Natural killer cell treated with Interleukin-12 subunit alpha and Interleukin-12 subunit beta and Interleukin-15 and Interleukin-18, amount 100 ng/mL, for 72 hours (primary cell): ENCODE results near the gene CCDC50. TPM values are rescaled to one million over a fixed set of nuclear protein-coding genes. Genes with fewer than 3 reads are reported as not detected.

ENCODE experiments used
- ATAC-seq, 2 donors: fragments of 150-1000 bp; cut with Tn5 transposase in 1 of 2; sonication (Bioruptor Pico), chemical (Tn5 transposase) in 1 of 2; 2 replicates each; pipeline ENCODE4 v1.10.0; 2021
- DNase-seq: peaks from one replicate; pipeline ENCODE4 v3.0.0; 2022; ENCODE audit warnings: low spot score
- H3K27ac Mint-ChIP-seq, 2 donors: 1 replicate in 1 of 2; 2 replicates in 1 of 2; pipeline ENCODE4 v1.8.0; 2022; ENCODE audit warnings: mixed read lengths in 2 of 2, mild to moderate bottlenecking in 1 of 2, moderate library complexity in 1 of 2
- H3K27me3 Mint-ChIP-seq, 2 donors: 1 replicate in 1 of 2; 2 replicates in 1 of 2; pipeline ENCODE4 v1.8.0; 2022; ENCODE audit warnings: mixed read lengths in 2 of 2
- H3K36me3 Mint-ChIP-seq: one replicate; pipeline ENCODE4 v1.8.0; 2022; ENCODE audit warnings: mixed read lengths
- H3K4me1 Mint-ChIP-seq, 2 donors: 1 replicate in 1 of 2; 2 replicates in 1 of 2; pipeline ENCODE4 v1.8.0; 2022; ENCODE audit warnings: low read depth in 2 of 2, mixed read lengths in 2 of 2, mild to moderate bottlenecking in 1 of 2
- H3K4me3 Mint-ChIP-seq: one replicate; pipeline ENCODE4 v1.8.0; 2022; ENCODE audit warnings: mixed read lengths
- H3K9me3 Mint-ChIP-seq: 2 replicates; pipeline ENCODE4 v1.8.0; 2022; ENCODE audit warnings: mixed read lengths
- total RNA-seq, 2 donors: library from RNA; stranded (reverse); gene quantifications; one replicate each; pipeline ENCODE4 v1.2.3, GENCODE V29; 2022

Gene CCDC50
- total RNA-seq, 2 donors from 2014 or later = 24.4 to 27.7 TPM

- Mint-ChIP-seq H3K4me3 (no peak overlapping the region), H3K36me3 (no peaks in the 10 kb centered on the region), H3K27me3 (peaks cover 0 to 7% of the 10 kb centered on the region in 2 donors), H3K9me3 (no peaks in the 10 kb centered on the region), H3K4me1 (no peaks in the 10 kb centered on the region), H3K27ac (no peak overlapping the region)
- DNase-seq (no peak), ATAC-seq (no peak)
These were observed 27.3 kb upstream of the CCDC50 start for GRCh38 chr3:191301782-191302411.

GRCh38 chr3:191302451-191302850, 26.7 kb upstream of the CCDC50 start:
- H3K27ac Mint-ChIP-seq = no peak overlapping the region
- ATAC-seq (no peak), DNase-seq (no peak)
- H3K27me3 Mint-ChIP-seq = peaks cover 0 to 5% of the 10 kb centered on the region in 2 donors
- H3K9me3 Mint-ChIP-seq = no peaks in the 10 kb centered on the region
- H3K4me1 Mint-ChIP-seq = no peaks in the 10 kb centered on the region
- H3K4me3 Mint-ChIP-seq = no peak overlapping the region
- H3K36me3 Mint-ChIP-seq = no peaks in the 10 kb centered on the region

- H3K4me3 Mint-ChIP-seq = no peak overlapping the region
- H3K27me3 Mint-ChIP-seq = peaks cover 0 to 5% of the 10 kb centered on the region in 2 donors
- H3K4me1 Mint-ChIP-seq = no peaks in the 10 kb centered on the region
- H3K36me3 Mint-ChIP-seq = no peaks in the 10 kb centered on the region
- no peaks in the 10 kb centered on the region for H3K9me3 Mint-ChIP-seq
- ATAC-seq (no peak), DNase-seq (no peak)
- H3K27ac Mint-ChIP-seq = no peak overlapping the region
These were observed 25.6 kb upstream of the CCDC50 start for GRCh38 chr3:191303596-191303995.

DNA sequence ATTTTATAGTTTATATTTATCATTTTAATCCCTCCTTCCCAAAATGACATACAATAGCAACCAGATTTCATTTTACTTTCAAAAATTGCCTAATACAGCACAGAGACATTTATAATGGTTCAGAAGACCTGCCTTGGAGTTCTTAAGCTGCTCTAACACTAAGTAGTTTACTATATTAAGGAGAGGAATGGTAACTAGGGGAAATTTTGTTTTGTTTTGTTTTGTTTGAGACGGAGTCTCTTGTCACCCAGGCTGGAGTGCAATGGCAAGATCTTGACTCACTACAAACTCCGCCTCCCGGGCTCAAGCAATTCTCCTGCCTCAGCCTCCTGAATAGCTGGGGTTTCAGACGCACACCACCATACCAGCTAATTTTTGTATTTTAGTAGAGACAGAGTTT, 22.8 kb upstream of the CCDC50 start:
- Mint-ChIP-seq H3K4me3 (no peak overlapping the region), H3K27me3 (peaks cover 5 to 7% of the 10 kb centered on the region in 2 donors), H3K36me3 (no peaks in the 10 kb centered on the region), H3K9me3 (no peaks in the 10 kb centered on the region), H3K4me1 (no peaks in the 10 kb centered on the region), H3K27ac (no peak overlapping the region)
- DNase-seq (no peak), ATAC-seq (no peak)

DNA sequence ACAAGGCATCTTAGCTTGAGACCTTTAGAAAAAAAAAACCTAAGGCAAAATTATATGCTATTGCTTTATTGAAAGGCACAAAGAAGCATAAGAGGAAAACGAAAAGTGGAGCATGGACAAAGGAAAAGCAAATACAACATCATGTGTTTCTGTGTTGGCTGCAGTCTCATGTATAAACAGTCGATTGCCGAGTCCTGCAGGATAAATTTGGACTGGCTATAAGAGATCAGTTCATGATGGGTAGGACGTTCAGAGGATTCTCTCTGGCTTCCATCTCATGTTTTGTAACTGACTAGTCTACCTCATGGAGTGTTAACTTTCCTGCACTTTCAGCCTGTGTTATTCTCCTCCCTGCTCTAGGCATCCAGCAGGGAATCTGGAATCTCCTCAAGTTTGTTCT, 21.9 kb upstream of the CCDC50 start:
- H3K36me3 Mint-ChIP-seq = no peaks in the 10 kb centered on the region
- DNase-seq = no peak
- no peaks in the 10 kb centered on the region for H3K4me1 Mint-ChIP-seq
- no peak overlapping the region for H3K4me3 Mint-ChIP-seq
- no peak overlapping the region for H3K27ac Mint-ChIP-seq
- no peaks in the 10 kb centered on the region for H3K9me3 Mint-ChIP-seq
- peaks cover 4 to 7% of the 10 kb centered on the region in 2 donors for H3K27me3 Mint-ChIP-seq
- ATAC-seq = no peak

- H3K27ac Mint-ChIP-seq = no peak overlapping the region
- H3K9me3 Mint-ChIP-seq = no peaks in the 10 kb centered on the region
- no peak overlapping the region for H3K4me3 Mint-ChIP-seq
- ATAC-seq (no peak), DNase-seq (no peak)
- no peaks in the 10 kb centered on the region for H3K4me1 Mint-ChIP-seq
- no peaks in the 10 kb centered on the region for H3K36me3 Mint-ChIP-seq
- H3K27me3 Mint-ChIP-seq = peaks cover 0 to 7% of the 10 kb centered on the region in 2 donors
These were observed 15.9 kb upstream of the CCDC50 start for GRCh38 chr3:191313296-191313695.

DNA sequence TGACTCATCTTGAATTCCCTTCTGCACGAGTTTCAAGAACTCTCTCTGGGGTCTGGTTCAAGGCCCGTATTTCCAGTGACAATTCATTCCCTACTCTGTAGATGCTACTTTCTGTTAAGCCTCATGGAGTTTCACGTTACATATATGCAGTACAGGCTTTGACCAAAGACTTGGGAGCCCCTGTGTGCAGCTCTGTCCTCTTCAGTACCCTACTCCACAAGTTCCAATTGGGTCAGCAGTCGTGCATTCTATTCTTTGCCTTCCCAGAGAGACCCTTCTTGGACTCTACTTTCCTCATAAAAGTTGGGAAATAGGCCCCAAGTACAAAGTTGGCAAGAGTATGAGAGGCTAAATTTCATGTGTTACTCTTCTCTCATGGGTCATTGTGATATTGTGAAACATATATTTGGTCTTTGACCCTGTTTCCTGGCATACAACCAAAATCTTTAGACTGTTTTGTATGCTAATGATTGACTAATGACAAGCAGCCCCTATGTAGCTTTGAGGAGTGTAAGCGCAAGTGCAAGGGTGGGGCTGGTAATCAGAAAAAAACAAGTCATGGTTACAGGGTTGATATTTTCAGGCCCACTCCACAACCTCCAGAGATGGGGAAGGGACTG, 15.0 kb upstream of the CCDC50 start:
- ATAC-seq (no peak), DNase-seq (no peak)
- Mint-ChIP-seq H3K27ac (no peak overlapping the region), H3K27me3 (peaks cover 2 to 7% of the 10 kb centered on the region in 2 donors), H3K36me3 (no peaks in the 10 kb centered on the region), H3K4me3 (no peak overlapping the region), H3K4me1 (no peaks in the 10 kb centered on the region), H3K9me3 (no peaks in the 10 kb centered on the region)

GRCh38 chr3:191316876-191317603, 12.2 kb upstream of the CCDC50 start:
- Mint-ChIP-seq H3K36me3 (no peaks in the 10 kb centered on the region), H3K9me3 (no peaks in the 10 kb centered on the region), H3K27ac (no peak overlapping the region), H3K4me3 (no peak overlapping the region), H3K27me3 (peaks cover 0 to 12% of the 10 kb centered on the region in 2 donors), H3K4me1 (no peaks in the 10 kb centered on the region)
- DNase-seq (no peak), ATAC-seq (peak in 1 of 2 donors; percentile 43)

DNA sequence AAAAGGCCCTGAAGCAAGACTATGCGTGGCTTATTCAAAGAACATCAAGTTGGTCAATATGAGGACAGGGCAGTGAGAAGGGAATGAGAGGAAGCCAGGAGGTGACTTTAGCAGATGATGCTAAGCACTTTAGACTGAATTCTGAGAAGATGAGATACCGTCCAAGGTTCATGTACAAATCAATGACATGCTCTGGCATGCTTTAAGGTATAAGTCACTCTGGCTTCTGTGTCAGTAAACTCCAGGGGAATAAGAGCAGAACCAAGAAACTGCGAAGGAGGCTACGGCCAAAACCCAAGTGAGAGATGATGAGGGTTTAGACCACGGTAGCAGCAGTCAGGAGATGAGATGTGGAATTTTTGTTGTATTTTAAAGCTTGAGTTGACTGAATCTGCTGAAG, 8.9 kb upstream of the CCDC50 start:
- DNase-seq = no peak
- peaks cover 7 to 25% of the 10 kb centered on the region in 2 donors for H3K27me3 Mint-ChIP-seq
- H3K4me1 Mint-ChIP-seq = no peaks in the 10 kb centered on the region
- no peak overlapping the region for H3K27ac Mint-ChIP-seq
- H3K4me3 Mint-ChIP-seq = no peak overlapping the region
- no peaks in the 10 kb centered on the region for H3K9me3 Mint-ChIP-seq
- ATAC-seq = no peak
- H3K36me3 Mint-ChIP-seq = no peaks in the 10 kb centered on the region

- H3K36me3 Mint-ChIP-seq = no peaks in the 10 kb centered on the region
These were observed 8.0 kb upstream of the CCDC50 start for GRCh38 chr3:191321019-191321767.

DNA sequence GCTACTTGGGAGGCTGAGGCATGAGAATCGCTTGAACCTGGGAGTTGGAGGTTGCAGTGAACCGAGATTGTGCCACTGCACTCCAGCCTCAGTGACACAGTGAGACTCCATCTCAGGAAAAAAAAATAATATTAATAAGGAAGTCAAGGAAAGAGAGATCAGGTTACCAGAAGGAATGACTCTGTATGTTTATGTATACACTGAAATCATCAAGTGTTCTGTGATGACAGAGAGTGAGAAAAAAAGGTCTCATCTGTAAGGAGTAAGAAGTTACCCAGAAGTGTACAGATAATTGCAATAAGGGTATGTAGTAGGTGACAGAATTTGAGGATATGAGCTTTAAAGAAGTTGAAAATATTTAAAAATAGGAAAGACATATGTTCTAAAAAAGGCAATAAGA, 4.3 kb upstream of the CCDC50 start:
- Mint-ChIP-seq H3K4me1 (peaks cover 8 to 10% of the 10 kb centered on the region in 2 donors), H3K27ac (no peak overlapping the region), H3K4me3 (no peak overlapping the region), H3K9me3 (no peaks in the 10 kb centered on the region), H3K27me3 (peaks cover 7 to 21% of the 10 kb centered on the region in 2 donors), H3K36me3 (no peaks in the 10 kb centered on the region)
- no peak for ATAC-seq
- no peak for DNase-seq

More at GRCh38 chr3:191321019-191321767, 8.0 kb upstream of the CCDC50 start:
- Mint-ChIP-seq H3K9me3 (no peaks in the 10 kb centered on the region), H3K4me3 (no peak overlapping the region), H3K27ac (no peak overlapping the region), H3K27me3 (peaks cover 7 to 25% of the 10 kb centered on the region in 2 donors), H3K4me1 (no peaks in the 10 kb centered on the region)
- DNase-seq (no peak), ATAC-seq (no peak)

GRCh38 chr3:191327526-191327925, 1.7 kb upstream of the CCDC50 start:
- H3K27ac Mint-ChIP-seq = no peak overlapping the region
- no peaks in the 10 kb centered on the region for H3K36me3 Mint-ChIP-seq
- peaks cover 20 to 27% of the 10 kb centered on the region in 2 donors for H3K4me1 Mint-ChIP-seq
- DNase-seq (no peak), ATAC-seq (no peak)
- peaks cover 7 to 8% of the 10 kb centered on the region in 2 donors for H3K27me3 Mint-ChIP-seq
- no peak overlapping the region for H3K4me3 Mint-ChIP-seq
- H3K9me3 Mint-ChIP-seq = no peaks in the 10 kb centered on the region

DNA sequence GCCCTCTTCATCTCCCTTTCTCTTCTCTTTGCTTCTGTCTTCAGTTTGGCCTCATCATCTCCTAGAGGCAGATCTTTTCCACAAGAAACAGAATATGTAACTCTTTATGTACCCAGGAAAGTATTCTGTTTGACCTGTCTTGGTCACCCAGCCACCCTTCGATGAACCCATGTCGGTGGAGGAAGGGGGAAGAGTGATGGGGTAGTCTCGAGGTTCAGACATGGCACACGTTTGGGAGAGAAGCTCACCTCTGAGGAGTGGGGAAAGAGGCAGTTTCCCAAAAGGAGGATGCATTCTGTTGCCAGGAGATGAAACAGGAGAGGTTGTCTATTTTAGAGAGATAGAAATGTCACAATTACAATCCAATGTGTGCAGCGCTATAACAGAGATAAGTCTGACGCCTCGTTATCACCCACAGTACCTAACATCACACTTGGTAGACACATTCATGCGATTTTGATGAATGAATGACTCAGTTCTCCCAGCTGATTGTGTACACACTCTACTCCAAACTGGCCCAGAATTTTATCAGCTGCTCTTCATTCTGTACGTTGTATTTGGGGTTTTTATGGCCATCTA, 722 bp upstream of the CCDC50 start:
- Mint-ChIP-seq H3K27ac (peak overlapping the region; percentile 28 to 73), H3K4me1 (peaks cover 22 to 27% of the 10 kb centered on the region in 2 donors), H3K36me3 (no peaks in the 10 kb centered on the region), H3K27me3 (peaks cover 3% of the 10 kb centered on the region in 2 donors), H3K4me3 (peak overlapping the region; percentile 72), H3K9me3 (no peaks in the 10 kb centered on the region)
- DNase-seq (no peak), ATAC-seq (peak; percentile 74 to 82)
